ENCODE data around the gene IFNLR1. TPM values are rescaled to one million over a fixed set of nuclear protein-coding genes. Genes with fewer than 3 reads are reported as not detected.

IFNLR1 gene
- total RNA-seq, 4 donors from 2014 or later: 10.4 to 16.4 (median 14.4) TPM

DNA sequence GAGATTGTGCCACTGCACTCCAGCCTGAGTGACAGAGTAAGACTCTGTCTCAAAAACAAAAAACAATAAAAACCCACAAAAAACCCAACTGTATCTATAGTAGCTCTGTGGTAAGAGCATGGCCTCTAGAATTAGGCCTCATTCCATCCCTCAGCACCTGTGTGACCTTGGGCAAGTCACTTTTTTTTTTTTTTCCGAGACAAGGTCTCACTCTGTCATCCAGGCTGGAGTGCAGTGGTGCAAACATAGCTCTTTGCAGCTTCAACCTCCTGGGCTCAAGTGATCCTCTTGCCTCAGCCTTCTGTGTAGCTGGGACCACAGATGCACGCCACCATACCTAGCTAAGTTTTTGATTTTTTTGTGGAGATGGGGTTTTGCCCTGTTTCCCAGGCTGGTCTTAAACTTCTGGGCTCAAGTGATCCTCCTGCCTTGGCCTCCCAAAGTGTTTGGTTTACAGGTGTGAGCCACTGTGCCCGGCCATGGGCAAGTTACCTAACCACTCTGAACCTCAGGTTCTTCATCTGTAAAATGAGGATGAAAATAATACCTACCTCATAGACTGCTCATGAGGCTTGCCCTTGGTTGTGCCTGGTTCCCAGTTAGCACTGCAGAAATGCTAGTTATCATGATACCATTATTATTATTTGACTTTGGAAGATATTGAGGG lies 59.8 kb downstream of the IFNLR1 start:
- TF ChIP-seq, protein P1, sequence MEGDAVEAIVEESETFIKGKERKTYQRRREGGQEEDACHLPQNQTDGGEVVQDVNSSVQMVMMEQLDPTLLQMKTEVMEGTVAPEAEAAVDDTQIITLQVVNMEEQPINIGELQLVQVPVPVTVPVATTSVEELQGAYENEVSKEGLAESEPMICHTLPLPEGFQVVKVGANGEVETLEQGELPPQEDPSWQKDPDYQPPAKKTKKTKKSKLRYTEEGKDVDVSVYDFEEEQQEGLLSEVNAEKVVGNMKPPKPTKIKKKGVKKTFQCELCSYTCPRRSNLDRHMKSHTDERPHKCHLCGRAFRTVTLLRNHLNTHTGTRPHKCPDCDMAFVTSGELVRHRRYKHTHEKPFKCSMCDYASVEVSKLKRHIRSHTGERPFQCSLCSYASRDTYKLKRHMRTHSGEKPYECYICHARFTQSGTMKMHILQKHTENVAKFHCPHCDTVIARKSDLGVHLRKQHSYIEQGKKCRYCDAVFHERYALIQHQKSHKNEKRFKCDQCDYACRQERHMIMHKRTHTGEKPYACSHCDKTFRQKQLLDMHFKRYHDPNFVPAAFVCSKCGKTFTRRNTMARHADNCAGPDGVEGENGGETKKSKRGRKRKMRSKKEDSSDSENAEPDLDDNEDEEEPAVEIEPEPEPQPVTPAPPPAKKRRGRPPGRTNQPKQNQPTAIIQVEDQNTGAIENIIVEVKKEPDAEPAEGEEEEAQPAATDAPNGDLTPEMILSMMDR (IDR thresholded peaks at IDR 0.05): no peak
- TF ChIP-seq POLR2A (IDR thresholded peaks at IDR 0.05): no peak
- 89 to 94% methylated on average over 3 of the region's 3 CpGs for WGBS, 2 donors
- no peak overlapping the region for H3K4me3 ChIP-seq (ENCODE audit: low read depth, poor library complexity, severe bottlenecking)
- DNase-seq (ENCODE audit: low spot score in 2 of 2): no peak
- intact Hi-C loops (cut with DNase I; ENCODE audit: low total_unique reads): no loop called here

DNA sequence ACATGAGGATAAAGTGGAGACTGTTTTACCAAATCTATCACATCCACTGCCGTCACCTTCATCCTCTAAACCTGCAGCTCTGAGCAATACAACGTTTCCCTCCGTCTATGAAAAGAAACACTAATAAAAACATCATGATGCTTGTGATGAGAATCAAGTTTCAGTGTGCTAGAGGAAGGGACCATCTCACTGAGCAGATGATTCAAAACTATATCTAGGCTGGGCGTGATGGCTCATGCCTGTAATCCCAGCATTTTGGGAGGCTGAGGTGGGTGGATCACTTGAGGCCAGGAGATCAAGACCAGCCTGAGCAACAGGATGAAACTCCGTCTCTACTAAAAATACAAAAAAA lies 60.4 kb downstream of the IFNLR1 start:
- intact Hi-C loops (cut with DNase I; ENCODE audit: low total_unique reads): no loop called here
- TF ChIP-seq POLR2A (IDR thresholded peaks at IDR 0.05): no peak
- TF ChIP-seq, protein P1 (IDR thresholded peaks at IDR 0.05): no peak
- no peak overlapping the region for H3K4me3 ChIP-seq (ENCODE audit: low read depth, poor library complexity, severe bottlenecking)
- WGBS, 2 donors: 68 to 82% methylated on average over 5 of the region's 5 CpGs
- DNase-seq (ENCODE audit: low spot score in 2 of 2): no peak

DNA sequence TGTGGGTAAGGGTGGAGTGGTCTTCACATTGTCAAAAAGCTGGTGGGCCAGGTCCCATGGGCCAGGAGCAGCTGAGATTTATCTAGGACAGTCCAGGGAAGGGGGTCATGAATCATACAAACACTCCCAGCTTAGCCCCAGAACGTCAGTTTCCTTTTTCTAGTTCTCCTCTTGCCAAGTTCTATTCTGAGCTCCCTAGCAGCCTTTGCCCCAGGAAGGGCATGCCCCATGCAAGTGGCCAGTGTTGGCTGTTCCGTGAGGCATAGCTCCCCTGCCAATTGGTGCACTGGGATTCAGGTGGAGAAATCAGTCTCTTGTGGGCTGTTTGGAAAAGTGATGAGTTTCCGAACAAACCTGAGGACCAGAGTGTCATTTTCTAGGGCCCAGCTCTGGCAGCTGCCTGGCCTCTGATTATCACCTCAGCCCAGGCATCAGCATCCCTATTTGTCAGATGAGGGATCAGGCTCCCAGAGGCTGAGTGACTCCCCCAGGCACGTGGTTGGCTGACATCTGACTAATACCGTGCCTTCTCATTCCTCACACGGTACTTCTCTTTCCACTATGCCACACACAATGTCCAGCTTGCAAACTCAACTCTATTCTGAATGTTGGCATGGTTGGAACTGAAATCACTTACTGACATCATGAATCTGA lies 60.9 kb downstream of the IFNLR1 start:
- no peak for DNase-seq (ENCODE audit: low spot score in 2 of 2)
- intact Hi-C loops (cut with DNase I; ENCODE audit: low total_unique reads): no loop called here
- TF ChIP-seq, protein P1 (IDR thresholded peaks at IDR 0.05): no peak
- no peak for TF ChIP-seq POLR2A (IDR thresholded peaks at IDR 0.05)
- WGBS, 2 donors: 47 to 59% methylated on average over 6 of the region's 6 CpGs
- no peak overlapping the region for H3K4me3 ChIP-seq (ENCODE audit: low read depth, poor library complexity, severe bottlenecking)

DNA sequence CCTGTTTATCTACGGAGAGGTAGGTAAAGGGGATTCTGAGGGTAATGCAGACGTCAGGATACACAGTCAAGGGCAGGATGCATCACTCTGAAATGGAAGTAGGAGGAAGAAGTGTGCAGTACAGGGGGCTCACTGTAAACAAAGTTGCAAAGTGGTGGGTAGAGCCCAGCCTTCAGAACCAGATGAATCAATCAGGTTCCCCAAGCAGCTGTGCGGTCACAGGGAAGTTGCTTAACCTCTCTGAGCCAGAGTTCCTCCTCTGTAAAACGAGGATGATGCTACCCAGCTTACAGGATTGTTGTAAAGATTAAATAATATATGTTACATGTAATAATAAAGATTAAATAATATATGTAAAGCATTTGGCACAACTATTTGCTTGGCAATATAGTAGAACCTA lies 61.6 kb downstream of the IFNLR1 start:
- TF ChIP-seq, protein P1 (IDR thresholded peaks at IDR 0.05): no peak
- no peak for TF ChIP-seq POLR2A (IDR thresholded peaks at IDR 0.05)
- intact Hi-C loops (cut with DNase I; ENCODE audit: low total_unique reads): no loop called here
- DNase-seq (ENCODE audit: low spot score in 2 of 2): no peak
- WGBS, 2 donors: 76 to 80% methylated on average over 4 of the region's 4 CpGs
- no peak overlapping the region for H3K4me3 ChIP-seq (ENCODE audit: low read depth, poor library complexity, severe bottlenecking)

DNA sequence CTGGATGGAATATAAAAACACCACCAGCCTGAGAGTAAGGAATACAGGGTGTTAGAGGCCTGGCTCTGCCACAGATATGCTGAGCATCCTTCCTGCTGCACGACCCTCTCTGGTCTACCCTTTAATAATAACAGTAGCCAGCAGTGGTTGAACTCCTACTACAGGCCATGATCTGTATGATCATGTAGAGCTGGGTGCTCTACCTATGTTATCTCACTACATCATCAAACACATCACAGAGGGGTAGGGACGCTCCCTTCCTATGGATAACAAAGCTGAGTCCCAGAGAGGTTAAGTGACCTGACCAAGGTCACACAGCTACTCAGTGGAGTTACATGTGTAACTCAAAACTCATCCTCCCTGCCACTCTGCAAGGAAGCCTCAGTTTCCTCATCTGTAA lies 62.1 kb downstream of the IFNLR1 start:
- TF ChIP-seq, protein P1 (IDR thresholded peaks at IDR 0.05): no peak
- TF ChIP-seq POLR2A (IDR thresholded peaks at IDR 0.05): no peak
- WGBS, 2 donors: 75 to 95% methylated on average over 2 of the region's 2 CpGs
- H3K4me3 ChIP-seq (ENCODE audit: low read depth, poor library complexity, severe bottlenecking): no peak overlapping the region
- intact Hi-C loops (cut with DNase I; ENCODE audit: low total_unique reads): no loop called here
- DNase-seq (ENCODE audit: low spot score in 2 of 2): no peak
